Measurements from ENCODE around the gene NIM1K. TPM values are rescaled to one million over a fixed set of nuclear protein-coding genes. Genes with fewer than 3 reads are reported as not detected.

NIM1K gene
- total and polyA plus RNA-seq, 10 donors, result 0.13 to 1.1 (median 0.39) TPM; not detected in 1

DNA sequence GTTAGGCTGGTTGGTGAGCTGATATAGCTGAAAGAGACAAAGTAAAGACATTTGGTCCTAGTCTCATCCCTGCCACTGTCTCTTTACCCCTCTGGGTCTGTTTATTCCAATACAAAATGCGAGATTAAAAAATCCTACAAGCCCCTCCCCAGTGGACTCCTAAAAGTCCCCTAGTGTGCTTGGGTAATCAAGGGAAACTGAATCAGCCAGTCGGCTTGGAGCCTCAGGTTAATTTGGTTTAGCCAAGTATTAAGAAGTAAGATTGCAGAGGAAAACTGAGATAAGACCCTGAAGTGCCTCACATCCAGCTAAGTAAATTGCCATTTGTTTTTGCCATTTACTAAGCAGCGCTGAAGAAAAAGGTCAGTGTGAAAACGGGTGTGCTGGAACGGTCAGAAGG is 10.4 kb downstream of the NIM1K start:
- Histone ChIP-seq H3K9me3 (no peaks in the 10 kb centered on the region), H3K4me3 (no peak overlapping the region), H3K27me3 (replicated peaks in 1 of 7) (peaks cover 0 to 4% (median 0%) of the 10 kb centered on the region in 7 donors), H3K4me1 (no peaks in the 10 kb centered on the region), H3K36me3 (no peaks in the 10 kb centered on the region), H3K27ac (no peak overlapping the region)
- intact Hi-C loops (cut with DNase I; ENCODE audit: low total_unique reads), result no loop called here
- TF ChIP-seq POLR2A (IDR thresholded peaks at IDR 0.05) (no peak), POLR2AphosphoS5 (IDR thresholded peaks at IDR 0.05) (no peak)
- TF ChIP-seq, protein P1, sequence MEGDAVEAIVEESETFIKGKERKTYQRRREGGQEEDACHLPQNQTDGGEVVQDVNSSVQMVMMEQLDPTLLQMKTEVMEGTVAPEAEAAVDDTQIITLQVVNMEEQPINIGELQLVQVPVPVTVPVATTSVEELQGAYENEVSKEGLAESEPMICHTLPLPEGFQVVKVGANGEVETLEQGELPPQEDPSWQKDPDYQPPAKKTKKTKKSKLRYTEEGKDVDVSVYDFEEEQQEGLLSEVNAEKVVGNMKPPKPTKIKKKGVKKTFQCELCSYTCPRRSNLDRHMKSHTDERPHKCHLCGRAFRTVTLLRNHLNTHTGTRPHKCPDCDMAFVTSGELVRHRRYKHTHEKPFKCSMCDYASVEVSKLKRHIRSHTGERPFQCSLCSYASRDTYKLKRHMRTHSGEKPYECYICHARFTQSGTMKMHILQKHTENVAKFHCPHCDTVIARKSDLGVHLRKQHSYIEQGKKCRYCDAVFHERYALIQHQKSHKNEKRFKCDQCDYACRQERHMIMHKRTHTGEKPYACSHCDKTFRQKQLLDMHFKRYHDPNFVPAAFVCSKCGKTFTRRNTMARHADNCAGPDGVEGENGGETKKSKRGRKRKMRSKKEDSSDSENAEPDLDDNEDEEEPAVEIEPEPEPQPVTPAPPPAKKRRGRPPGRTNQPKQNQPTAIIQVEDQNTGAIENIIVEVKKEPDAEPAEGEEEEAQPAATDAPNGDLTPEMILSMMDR (IDR thresholded peaks at IDR 0.05 in 8 of 11, conservative IDR thresholded peaks at IDR 0.05 in 3 of 11), result no peak
- DNase-seq, result no peak
- WGBS, 5 donors, result 71 to 87% (median 73%) methylated on average over 5 of the region's 5 CpGs

DNA sequence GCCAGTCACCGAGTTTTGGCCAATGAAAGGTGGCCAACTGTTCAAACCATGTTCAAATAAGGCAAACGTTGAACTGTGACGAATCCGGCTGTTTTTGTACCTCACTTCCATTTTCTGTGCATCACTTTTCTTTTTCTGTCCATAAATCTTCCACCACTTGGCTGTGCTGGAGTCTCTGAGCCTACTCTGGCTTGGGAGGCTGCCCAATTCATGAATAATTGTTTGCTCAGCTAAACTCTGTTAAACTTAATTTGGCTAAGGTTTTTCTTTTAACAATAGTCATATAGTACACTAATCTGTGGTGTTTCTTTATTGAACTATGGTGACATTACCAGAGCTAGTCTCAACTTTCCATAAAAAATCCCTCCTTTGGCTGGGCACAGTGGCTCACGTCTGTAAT is 11.3 kb downstream of the NIM1K start:
- Histone ChIP-seq H3K36me3 (no peaks in the 10 kb centered on the region), H3K27ac (no peak overlapping the region), H3K27me3 (replicated peaks in 1 of 7) (peaks cover 0 to 6% (median 0%) of the 10 kb centered on the region in 7 donors), H3K9me3 (no peaks in the 10 kb centered on the region), H3K4me3 (no peak overlapping the region), H3K4me1 (no peaks in the 10 kb centered on the region)
- intact Hi-C loops (cut with DNase I; ENCODE audit: low total_unique reads), result no loop called here
- DNase-seq, result no peak
- TF ChIP-seq POLR2A (IDR thresholded peaks at IDR 0.05) (no peak), POLR2AphosphoS5 (IDR thresholded peaks at IDR 0.05) (no peak)
- TF ChIP-seq, protein P1 (IDR thresholded peaks at IDR 0.05 in 8 of 11, conservative IDR thresholded peaks at IDR 0.05 in 3 of 11), result no peak
- 84 to 94% (median 89%) methylated on average over 5 of the region's 5 CpGs for WGBS, 5 donors

DNA sequence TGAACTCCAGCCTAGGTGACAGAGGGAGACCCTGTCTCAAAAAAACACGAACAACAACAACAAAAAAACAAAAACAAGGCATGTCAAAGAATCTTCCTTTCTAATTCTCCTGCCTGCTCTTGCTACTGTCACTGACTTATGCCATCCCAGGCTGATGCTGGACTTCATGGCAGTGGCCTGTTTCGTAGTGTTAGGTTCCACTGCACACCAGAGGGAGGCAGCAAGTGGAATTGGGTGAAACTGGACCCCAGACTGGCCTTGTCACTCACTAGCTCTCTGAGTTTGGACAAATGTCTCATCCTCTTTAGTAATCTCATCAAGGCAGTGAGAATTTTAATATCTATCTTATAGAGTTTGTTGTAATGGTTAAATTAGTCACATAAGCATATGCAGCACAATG is 12.9 kb downstream of the NIM1K start:
- TF ChIP-seq, protein P1 (IDR thresholded peaks at IDR 0.05 in 8 of 11, conservative IDR thresholded peaks at IDR 0.05 in 3 of 11), result no peak
- TF ChIP-seq POLR2A (IDR thresholded peaks at IDR 0.05) (no peak), POLR2AphosphoS5 (IDR thresholded peaks at IDR 0.05) (no peak)
- Histone ChIP-seq H3K36me3 (no peaks in the 10 kb centered on the region), H3K4me3 (no peak overlapping the region), H3K4me1 (no peaks in the 10 kb centered on the region), H3K27me3 (replicated peaks in 1 of 7) (peaks cover 0 to 7% (median 0%) of the 10 kb centered on the region in 7 donors), H3K27ac (no peak overlapping the region), H3K9me3 (no peaks in the 10 kb centered on the region)
- WGBS, 5 donors, result 65 to 95% (median 79%) methylated on average over 2 of the region's 2 CpGs
- intact Hi-C loops (cut with DNase I; ENCODE audit: low total_unique reads), result no loop called here
- no peak for DNase-seq

DNA sequence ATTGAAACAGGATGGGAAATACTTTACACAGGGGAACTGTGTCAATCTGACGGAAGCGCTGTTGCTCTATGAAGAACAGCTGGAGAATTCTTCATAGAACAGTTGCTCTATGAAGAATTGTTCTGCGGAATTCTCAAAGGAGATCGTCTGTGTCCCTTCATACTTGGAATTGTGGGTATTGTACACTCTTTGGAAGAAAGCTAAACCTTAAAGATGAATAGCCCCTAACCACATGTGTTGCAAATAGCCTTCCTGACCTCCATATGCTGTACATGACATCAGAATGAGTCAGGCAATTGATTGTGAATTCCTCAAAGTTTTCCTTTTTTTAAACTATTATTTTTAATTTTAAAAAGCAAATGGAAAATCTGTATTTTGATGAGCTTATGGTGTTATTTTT is 15.6 kb downstream of the NIM1K start:
- intact Hi-C loops (cut with DNase I; ENCODE audit: low total_unique reads), result no loop called here
- DNase-seq, result no peak
- WGBS, 5 donors, result 85 to 92% (median 89%) methylated on average over 4 of the region's 4 CpGs

More for the DNA sequence above, 15.6 kb downstream of the NIM1K start:
- TF ChIP-seq POLR2A (IDR thresholded peaks at IDR 0.05) (no peak), POLR2AphosphoS5 (IDR thresholded peaks at IDR 0.05) (no peak)
- TF ChIP-seq, protein P1 (IDR thresholded peaks at IDR 0.05 in 8 of 11, conservative IDR thresholded peaks at IDR 0.05 in 3 of 11), result no peak
- no peak overlapping the region for H3K4me3 ChIP-seq
- H3K36me3 ChIP-seq, result no peaks in the 10 kb centered on the region
- H3K9me3 ChIP-seq, result no peaks in the 10 kb centered on the region
- H3K27me3 ChIP-seq (replicated peaks in 1 of 7), result peaks cover 0 to 7% (median 0%) of the 10 kb centered on the region in 7 donors
- H3K27ac ChIP-seq, result no peak overlapping the region
- no peaks in the 10 kb centered on the region for H3K4me1 ChIP-seq
